H1 (cell line): Measurements from ENCODE around the gene DCLK1. TPM values are rescaled to one million over a fixed set of nuclear protein-coding genes. Genes with fewer than 3 reads are reported as not detected.

Source experiments
- CTCF ChIA-PET: fragments of 300-600 bp; sonication (Branson Sonifier 250); formaldehyde crosslinking; loops from one replicate; lab custom pipeline; 2021; ENCODE audit not compliant: partially characterized antibody; lab: Charles Lee
- POLR2A ChIA-PET: fragments of 300-600 bp; sonication (Branson Sonifier 250); formaldehyde crosslinking; loops from one replicate; lab custom pipeline; 2021; ENCODE audit warnings: inconsistent platforms; ENCODE audit not compliant: partially characterized antibody; lab: Charles Lee
- DNase-seq, 2 experiments: peaks; one replicate each; pipeline versions ENCODE4 v3.0.0 to v3.0.0-alpha.2; 2010 to 2022; ENCODE audit warnings: low spot score in 2 of 2, low read depth in 1 of 2, mixed read lengths in 1 of 2
- FAIRE-seq: peaks from 2 replicates; lab custom pipeline; 2011; peaks lifted over from hg19 to GRCh38; lab: Jason Lieb, UNC
- H2AFZ ChIP-seq: 2 replicates; pipeline ENCODE4 v1.8.1; 2012; ENCODE audit warnings: low read length, inconsistent platforms
- H2AK5ac ChIP-seq: 2 replicates; pipeline ENCODE4 v1.6.1; 2013; ENCODE audit warnings: low read depth, low read length
- H2BK120ac ChIP-seq: replicated peaks from 2 replicates; pipeline ENCODE3; 2013; ENCODE audit warnings: low read depth, low read length, inconsistent platforms
- H2BK12ac ChIP-seq: 2 replicates; pipeline ENCODE4 v1.6.1; 2013; ENCODE audit warnings: low read depth, low read length
- H2BK15ac ChIP-seq: 2 replicates; pipeline ENCODE4 v1.6.1; 2013; ENCODE audit warnings: low read length
- H2BK20ac ChIP-seq: 2 replicates; pipeline ENCODE4 v1.6.1; 2013; ENCODE audit warnings: low read length
- H2BK5ac ChIP-seq: 2 replicates; pipeline ENCODE4 v1.6.1; 2013; ENCODE audit warnings: low read depth, low read length
- H3K14ac ChIP-seq: 2 replicates; pipeline ENCODE4 v1.6.1; 2013; ENCODE audit warnings: inconsistent platforms; ENCODE audit not compliant: insufficient read length
- H3K18ac ChIP-seq: 2 replicates; pipeline ENCODE4 v1.6.1; 2013; ENCODE audit warnings: low read length; ENCODE audit errors: extremely low read depth
- H3K23ac ChIP-seq: 2 replicates; pipeline ENCODE4 v1.6.1; 2013; ENCODE audit warnings: inconsistent platforms; ENCODE audit not compliant: insufficient read length
- H3K23me2 ChIP-seq: 2 replicates; pipeline ENCODE4 v1.6.1; 2013; ENCODE audit warnings: low read depth, low read length
- H3K27ac ChIP-seq: 2 replicates; pipeline ENCODE4 v1.6.1; 2011; ENCODE audit warnings: low read depth, low read length, inconsistent platforms
- H3K27me3 ChIP-seq, 4 experiments: replicated peaks in 1 of 4; 1 replicate in 1 of 4; 2 replicates in 3 of 4; pipeline versions ENCODE4 v1.6.1 to v1.8.1; 2011 to 2013; ENCODE audit warnings: low read length in 3 of 4, mild to moderate bottlenecking in 3 of 4, inconsistent platforms in 2 of 4, mixed read lengths in 2 of 4, moderate library complexity in 1 of 4; ENCODE audit not compliant: control insufficient read depth in 3 of 4, insufficient read depth in 3 of 4; ENCODE audit errors: extremely low read depth in 1 of 4
- H3K36me3 ChIP-seq, 4 experiments: 2 replicates each; pipeline versions ENCODE4 v1.6.1 to v1.8.1; 2011 to 2013; ENCODE audit warnings: mild to moderate bottlenecking in 4 of 4, low read length in 3 of 4, moderate library complexity in 2 of 4, control low read depth in 1 of 4, inconsistent platforms in 1 of 4; ENCODE audit not compliant: insufficient read depth in 4 of 4, control insufficient read depth in 2 of 4
- H3K4ac ChIP-seq: replicated peaks from 2 replicates; pipeline ENCODE3; 2013; ENCODE audit warnings: low read length, low read depth, mixed read lengths, inconsistent platforms; ENCODE audit not compliant: insufficient read length
- H3K4me1 ChIP-seq, 4 experiments: replicated peaks in 1 of 4; 1 replicate in 1 of 4; 2 replicates in 3 of 4; pipeline versions ENCODE4 v1.6.1 to v1.8.1; 2011 to 2013; ENCODE audit warnings: low read length in 3 of 4, inconsistent platforms in 2 of 4, mixed read lengths in 1 of 4; ENCODE audit not compliant: insufficient read depth in 4 of 4, control insufficient read depth in 3 of 4
- H3K4me2 ChIP-seq, 2 experiments: 2 replicates each; pipeline versions ENCODE4 v1.6.1 to v1.8.1; 2011 to 2013; ENCODE audit warnings: low read depth in 2 of 2, low read length in 2 of 2, control low read depth in 1 of 2, inconsistent platforms in 1 of 2, mild to moderate bottlenecking in 1 of 2; ENCODE audit not compliant: insufficient read depth in 1 of 2
- H3K4me3 ChIP-seq, 4 experiments: fragments of 200-600, 300-600 bp in 1 of 4; sonication (generic), shearing (Covaris generic), sonication (Bioruptor Twin) in 1 of 4; 2 replicates each; pipeline versions ENCODE4 v1.5.1 to v1.8.1; 2011 to 2016; ENCODE audit warnings: low read length in 4 of 4, low read depth in 3 of 4, control low read depth in 2 of 4, inconsistent platforms in 2 of 4, mild to moderate bottlenecking in 2 of 4, mixed read lengths in 1 of 4, moderate library complexity in 1 of 4; ENCODE audit not compliant: insufficient read depth in 2 of 4; ENCODE audit errors: extremely low read depth in 1 of 4
- H3K56ac ChIP-seq: replicated peaks from 2 replicates; pipeline ENCODE3; 2013; ENCODE audit warnings: low read depth, mild to moderate bottlenecking, mixed read lengths, low read length, inconsistent platforms; ENCODE audit not compliant: insufficient read length
- H3K79me1 ChIP-seq: 2 replicates; pipeline ENCODE4 v1.6.1; 2013; ENCODE audit warnings: low read depth, low read length, control low read depth
- H3K79me2 ChIP-seq, 2 experiments: 2 replicates each; pipeline versions ENCODE4 v1.6.1 to v1.8.1; 2012 to 2013; ENCODE audit warnings: low read length in 2 of 2, mild to moderate bottlenecking in 2 of 2, inconsistent platforms in 1 of 2; ENCODE audit not compliant: insufficient read depth in 2 of 2, control insufficient read depth in 1 of 2
- H3K9ac ChIP-seq, 4 experiments: replicated peaks in 1 of 4; 1 replicate in 1 of 4; 2 replicates in 3 of 4; pipeline versions ENCODE4 v1.6.1 to v1.8.1; 2011 to 2013; ENCODE audit warnings: low read depth in 3 of 4, low read length in 3 of 4, control low read depth in 2 of 4, mild to moderate bottlenecking in 2 of 4, moderate library complexity in 2 of 4, inconsistent platforms in 1 of 4; ENCODE audit errors: extremely low read depth in 1 of 4
- H3K9me3 ChIP-seq, 2 experiments: 2 replicates each; pipeline versions ENCODE4 v1.6.1 to v1.8.1; 2012 to 2013; ENCODE audit warnings: mild to moderate bottlenecking in 2 of 2, moderate library complexity in 2 of 2, control low read depth in 1 of 2, inconsistent platforms in 1 of 2, low read depth in 1 of 2, low read length in 1 of 2, mixed read lengths in 1 of 2; ENCODE audit not compliant: insufficient read depth in 2 of 2
- H4K20me1 ChIP-seq, 2 experiments: replicated peaks in 1 of 2; 2 replicates each; pipeline versions ENCODE3 to v1.8.1; 2011 to 2013; ENCODE audit warnings: inconsistent platforms in 2 of 2, low read length in 2 of 2, mild to moderate bottlenecking in 1 of 2; ENCODE audit not compliant: insufficient read depth in 2 of 2, control insufficient read depth in 1 of 2
- H4K5ac ChIP-seq: 2 replicates; pipeline ENCODE4 v1.6.1; 2013; ENCODE audit warnings: low read length, low read depth, mixed read lengths, inconsistent platforms; ENCODE audit not compliant: insufficient read length
- H4K8ac ChIP-seq: 2 replicates; pipeline ENCODE4 v1.8.0; 2013; ENCODE audit warnings: mild to moderate bottlenecking, moderate library complexity, low read length, inconsistent platforms; ENCODE audit not compliant: insufficient read depth; ENCODE audit errors: extremely low read depth
- H4K91ac ChIP-seq: replicated peaks from 2 replicates; pipeline ENCODE3; 2013; ENCODE audit warnings: low read length, mixed read lengths, inconsistent platforms; ENCODE audit not compliant: insufficient read length
- BCL11A ChIP-seq, 2 experiments: IDR thresholded peaks; one replicate each; pipeline ENCODE4 v1.6.1; 2011; ENCODE audit warnings: low read depth in 2 of 2, low read length in 2 of 2, mild to moderate bottlenecking in 2 of 2
- CBX8 ChIP-seq: fragments of 300-800, 300-1000 bp; sonication (generic); IDR thresholded peaks from 2 replicates; pipeline ENCODE4 v1.7.1; 2016; ENCODE audit warnings: low read depth, low read length, borderline replicate concordance
- CEBPB ChIP-seq: IDR thresholded peaks from 2 replicates; pipeline ENCODE4 v1.6.1; 2012; ENCODE audit warnings: low read depth, low read length
- CHD1 ChIP-seq: IDR thresholded peaks from 2 replicates; pipeline ENCODE4 v1.6.1; 2012; ENCODE audit warnings: low read depth, low read length, improper control_type of control experiment
- GABPA ChIP-seq: IDR thresholded peaks from 2 replicates; pipeline ENCODE4 v1.6.1; 2011; ENCODE audit warnings: mild to moderate bottlenecking, low read length, moderate library complexity, borderline replicate concordance; ENCODE audit not compliant: insufficient read depth
- GTF2F1 ChIP-seq: IDR thresholded peaks from 2 replicates; pipeline ENCODE4 v1.6.1; 2012; ENCODE audit warnings: low read depth, low read length, improper control_type of control experiment, borderline replicate concordance
- KDM5A ChIP-seq: fragments of 200-600 bp; IDR thresholded peaks from 2 replicates; pipeline ENCODE4 v1.7.1; 2012; ENCODE audit warnings: mild to moderate bottlenecking, low read length, inconsistent platforms, mixed read lengths
- NRF1 ChIP-seq: IDR thresholded peaks from 2 replicates; pipeline ENCODE4 v1.6.1; 2011; ENCODE audit warnings: mild to moderate bottlenecking, low read depth, low read length, improper control_type of control experiment
- RAD21 ChIP-seq, 2 experiments: IDR thresholded peaks in 1 of 2; conservative IDR thresholded peaks in 1 of 2; 2 replicates each; pipeline ENCODE4 v1.6.1; 2011; ENCODE audit warnings: low read depth in 2 of 2, low read length in 2 of 2, improper control_type of control experiment in 1 of 2, inconsistent platforms in 1 of 2, mild to moderate bottlenecking in 1 of 2, moderate library complexity in 1 of 2
- SP4 ChIP-seq: IDR thresholded peaks from 2 replicates; pipeline ENCODE4 v1.6.1; 2012; ENCODE audit warnings: low read length, inconsistent platforms
- TAF7 ChIP-seq: optimal IDR thresholded peaks from 2 replicates; pipeline ENCODE3; 2011; ENCODE audit warnings: low read depth, mild to moderate bottlenecking, inconsistent platforms, low read length, moderate library complexity, borderline replicate concordance
- TCF12 ChIP-seq: IDR thresholded peaks from 2 replicates; pipeline ENCODE4 v1.6.1; 2011; ENCODE audit warnings: low read depth, mild to moderate bottlenecking, low read length
- USF2 ChIP-seq: IDR thresholded peaks from 2 replicates; pipeline ENCODE4 v1.6.1; 2011; ENCODE audit warnings: low read length, improper control_type of control experiment
- WGBS, 2 experiments: shearing (Covaris generic) in 1 of 2; methylation state at CpG; one replicate each; pipeline versions ENCODE4 v1.1.6 to v1.1.7; 2013 to 2015; ENCODE audit warnings: low lambda C conversion rate in 2 of 2, mixed read lengths in 2 of 2, inconsistent platforms in 1 of 2, low coverage in 1 of 2, missing lambda C conversion rate in 1 of 2; ENCODE audit not compliant: insufficient replicate concordance in 2 of 2, insufficient coverage in 1 of 2, insufficient read length in 1 of 2; ENCODE audit errors: extremely low coverage in 1 of 2, missing lambda C conversion rate in 1 of 2; 5-methylcytosine and 5-hydroxymethylcytosine counted together
- polyA plus RNA-seq, 7 experiments: library from polyadenylated mRNA; depleted of rRNA in 3 of 7; stranded (reverse) in 5 of 7; unstranded in 2 of 7; fragments of >200 nt in 5 of 7; fragments of 200-250 nt in 2 of 7; gene quantifications; 1 replicate in 5 of 7; 2 replicates in 1 of 7; 4 replicates in 1 of 7; pipeline versions ENCODE4 v1.2.1 to v1.2.3, GENCODE V29; 2011 to 2013; ENCODE audit warnings: missing spikeins in 2 of 7, mixed read lengths in 2 of 7
- total RNA-seq: library from RNA; stranded (reverse); fragmentation: NEBNext Ultra II Directional; extraction: Animal tissue kit (Norgen Biotek cat#: 25700); gene quantifications from 2 replicates; pipeline ENCODE4 v1.2.1, GENCODE V29; 2021

Gene DCLK1
- total and polyA plus RNA-seq, 2 of the 8 experiments (the other 6 are each of a cell fraction or from before 2014, with no cell fraction given): 22.8 to 41.0 TPM

DNA sequence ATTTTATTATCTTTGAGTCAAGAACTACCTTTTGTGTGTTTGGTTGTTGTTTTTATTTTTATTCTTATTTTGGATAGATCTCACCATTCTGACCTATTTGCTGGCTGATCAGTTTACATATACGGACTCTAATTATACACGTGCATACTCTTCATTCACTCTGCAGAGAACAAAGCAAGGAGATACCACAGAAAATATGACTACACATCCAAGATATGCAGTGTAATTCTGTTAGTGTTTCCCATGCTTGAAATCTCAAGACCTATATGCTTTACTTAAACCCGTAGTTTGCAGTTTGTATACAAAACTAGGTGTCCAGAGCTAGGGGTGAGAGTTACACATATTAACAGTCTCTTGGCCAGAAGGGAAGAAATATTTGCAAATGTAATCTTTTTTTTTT, 205.5 kb downstream of the DCLK1 start:
- Histone ChIP-seq H3K27ac (no peak overlapping the region), H3K4ac (no peak overlapping the region), H2BK12ac (no peak overlapping the region), H2BK15ac (no peak overlapping the region), H3K4me3 (no peak overlapping the region), H3K27me3 (no peaks in the 10 kb centered on the region), H4K91ac (no peak overlapping the region), H2BK20ac (no peak overlapping the region), H3K79me1 (no peaks in the 10 kb centered on the region), H3K9me3 (no peaks in the 10 kb centered on the region), H2AFZ (no peak overlapping the region), H3K4me2 (no peak overlapping the region), H4K20me1 (no peaks in the 10 kb centered on the region), H2BK120ac (no peak overlapping the region), H3K56ac (no peak overlapping the region), H4K5ac (no peak overlapping the region), H3K14ac (no peak overlapping the region), H3K36me3 (no peaks in the 10 kb centered on the region; a peak in 1 of 8 replicates), H2BK5ac (no peak overlapping the region), H4K8ac (no peak overlapping the region), H3K9ac (no peak overlapping the region), H3K23me2 (peaks cover 2% of the 10 kb centered on the region; the same call in 1 of the 2 replicates), H2AK5ac (no peak overlapping the region), H3K4me1 (peaks cover 3 to 7% (median 6%) of the 10 kb centered on the region in 4 experiments; a peak in 4 of 7 replicates), H3K18ac (no peak overlapping the region), H3K23ac (no peak overlapping the region), H3K79me2 (no peaks in the 10 kb centered on the region)
- WGBS, 2 experiments: 93% methylated on average over 3 of the region's 3 CpGs; no CpG with 5 or more reads in 1 of the 2 experiments
- POLR2A ChIA-PET: no interaction called here
- CTCF ChIA-PET: interaction anchor here (0.7 to 1.3 kb wide), 3 partner anchors 10 to 23 kb away, joined by 3 to 5 read pairs (median 3); no protein-coding TSS in a partner anchor
- FAIRE-seq: no peak
- DNase-seq: no peak
- TF ChIP-seq TCF12: no peak
- TF ChIP-seq CBX8: no peak
- no peak for TF ChIP-seq RAD21 (IDR thresholded peaks at IDR 0.05 in 1 of 2, conservative IDR thresholded peaks at IDR 0.05 in 1 of 2; ENCODE audit: low read depth in 2 of 2, low read length in 2 of 2)
- no peak for TF ChIP-seq GABPA
- TF ChIP-seq GTF2F1: no peak
- TF ChIP-seq TAF7: no peak
- TF ChIP-seq SP4: no peak
- no peak for TF ChIP-seq KDM5A
- TF ChIP-seq USF2: no peak
- no peak for TF ChIP-seq NRF1
- TF ChIP-seq BCL11A (IDR thresholded peaks at IDR 0.05; ENCODE audit: low read depth in 2 of 2, low read length in 2 of 2): no peak
- TF ChIP-seq CHD1: no peak
- TF ChIP-seq CEBPB: no peak
